Cerebellar nuclear complex (tissue), 1 donor: ENCODE results near the gene HYAL3.
A peak's percentile ranks its signal among the peaks of the same experiment; 100 is the strongest.
"Not testable (repeated sequence)": the region's sequence is repeated elsewhere in the genome, so short reads cannot be mapped to it uniquely, and the experiment has no call there.

ENCODE experiments used
- DNase-seq, 2 experiments: peaks; one replicate each; lab custom pipeline; 2025; lab: John Stamatoyannopoulos, UW

The HYAL3 gene

DNA sequence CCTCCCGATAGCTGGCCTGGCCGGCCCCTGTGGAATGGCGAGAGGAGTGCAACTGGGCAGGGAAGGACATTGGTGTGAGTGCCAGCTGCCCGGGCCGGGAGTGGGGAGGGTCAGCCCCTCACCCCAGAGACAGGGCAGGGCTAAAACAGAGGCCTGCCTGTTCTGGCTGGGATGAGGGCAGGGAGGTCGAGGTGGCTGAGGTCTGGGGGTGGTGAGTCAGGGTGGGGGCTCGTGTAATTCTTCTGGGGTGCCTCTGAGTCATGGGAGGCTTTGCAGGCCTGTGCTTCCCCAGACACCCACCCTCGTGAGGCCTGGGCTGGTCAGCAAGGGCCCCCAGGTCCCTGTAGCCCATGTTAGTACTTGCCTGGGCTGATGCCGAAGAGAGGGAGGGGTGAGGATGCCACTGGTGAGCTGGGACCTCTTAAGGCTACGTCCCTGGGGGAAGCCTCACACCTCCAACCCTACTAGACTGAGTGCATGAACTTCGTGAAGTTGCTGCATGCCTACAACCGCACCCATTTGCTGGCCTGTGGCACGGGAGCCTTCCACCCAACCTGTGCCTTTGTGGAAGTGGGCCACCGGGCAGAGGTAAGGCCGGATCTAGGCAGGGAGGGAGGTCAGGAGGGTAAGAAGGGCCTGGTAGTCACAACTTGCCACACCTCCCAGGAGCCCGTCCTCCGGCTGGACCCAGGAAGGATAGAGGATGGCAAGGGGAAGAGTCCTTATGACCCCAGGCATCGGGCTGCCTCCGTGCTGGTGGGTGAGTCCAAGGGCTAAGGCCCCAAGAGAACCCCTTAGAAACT lies 28.6 kb downstream of the HYAL3 start:
- no peak for DNase-seq

DNA sequence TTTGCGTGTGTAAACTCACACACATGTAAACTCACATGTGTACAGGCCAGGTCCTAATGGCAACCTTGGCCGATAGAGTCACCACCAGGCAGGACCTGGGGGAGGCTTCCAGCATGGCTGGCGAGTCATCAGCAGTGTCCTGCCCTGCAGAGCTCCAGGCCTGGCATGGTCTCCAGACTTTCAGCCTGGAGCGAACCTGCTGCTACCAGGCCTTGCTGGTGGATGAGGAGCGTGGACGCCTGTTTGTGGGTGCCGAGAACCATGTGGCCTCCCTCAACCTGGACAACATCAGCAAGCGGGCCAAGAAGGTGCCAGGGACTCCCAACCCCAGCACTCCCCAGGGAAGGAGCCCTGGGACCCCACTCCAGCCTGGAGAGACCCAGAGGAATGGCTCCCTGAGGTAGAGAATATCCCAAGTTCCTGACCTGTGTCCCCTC lies 29.2 kb downstream of the HYAL3 start:
- no peak for DNase-seq

DNA sequence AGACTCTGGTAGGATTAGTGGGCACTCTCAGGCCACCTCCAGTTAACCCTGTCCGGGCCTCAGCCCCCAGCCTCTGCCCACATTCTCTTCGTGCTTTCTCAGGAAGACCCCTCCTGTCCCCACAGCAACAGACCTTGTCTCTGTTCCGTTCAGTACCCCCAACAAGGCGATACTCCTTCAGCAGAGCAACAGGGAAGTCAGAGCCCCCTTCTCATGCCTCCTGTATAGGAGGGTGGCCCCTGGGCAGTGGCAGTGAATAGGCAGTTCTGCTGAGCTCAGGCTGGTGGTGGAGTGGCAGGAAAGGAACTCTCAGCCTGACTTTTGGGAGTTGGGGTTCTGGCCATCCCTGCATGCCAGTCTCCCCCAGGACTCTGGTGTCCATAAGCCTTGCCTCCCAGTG lies 29.7 kb downstream of the HYAL3 start:
- DNase-seq = no peak

DNA sequence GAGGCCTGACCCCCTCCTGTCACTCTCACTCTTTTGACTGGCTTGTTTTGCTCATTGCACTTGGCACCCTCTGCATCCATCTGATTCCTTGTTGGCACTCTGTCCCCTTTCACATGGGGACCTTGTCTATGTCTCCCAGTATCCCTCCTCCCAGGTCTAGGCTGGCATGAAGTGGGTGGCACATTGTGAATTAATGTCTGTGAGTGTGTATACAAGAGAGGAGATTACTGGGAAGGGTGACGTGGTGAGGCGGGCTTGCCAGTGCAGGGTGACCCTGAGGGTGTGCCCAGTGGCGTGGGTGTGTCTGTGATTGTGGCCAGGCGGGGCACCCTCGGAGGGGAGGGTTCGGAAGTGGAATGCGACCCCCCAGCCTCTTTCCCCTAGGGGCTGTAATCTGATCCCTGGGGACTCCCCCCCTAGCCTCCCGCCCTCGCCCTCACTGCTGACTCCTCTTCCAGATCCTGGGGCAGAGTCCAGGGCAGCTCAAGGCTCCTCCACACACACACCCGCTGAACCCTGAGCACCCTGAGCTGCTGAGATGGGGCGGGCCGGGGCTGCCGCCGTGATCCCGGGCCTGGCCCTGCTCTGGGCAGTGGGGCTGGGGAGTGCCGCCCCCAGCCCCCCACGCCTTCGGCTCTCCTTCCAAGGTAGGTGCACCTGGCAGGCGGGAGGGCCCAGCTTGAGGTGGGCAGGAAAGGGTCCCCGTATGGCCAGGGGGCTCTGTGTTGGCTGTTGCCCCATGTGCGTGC lies 30.3 kb downstream of the HYAL3 start, which contains the start of gene SEMA3B:
Gene SEMA3B, plus strand, starts transcription at position 445 of the 749 bp plus-strand sequence. Its CDS starts 94 bp downstream, at position 539.
- no peak for DNase-seq

- no peak for DNase-seq
Observed at GRCh38 chr3:50268276-50268675, 30.9 kb downstream of the HYAL3 start.

DNA sequence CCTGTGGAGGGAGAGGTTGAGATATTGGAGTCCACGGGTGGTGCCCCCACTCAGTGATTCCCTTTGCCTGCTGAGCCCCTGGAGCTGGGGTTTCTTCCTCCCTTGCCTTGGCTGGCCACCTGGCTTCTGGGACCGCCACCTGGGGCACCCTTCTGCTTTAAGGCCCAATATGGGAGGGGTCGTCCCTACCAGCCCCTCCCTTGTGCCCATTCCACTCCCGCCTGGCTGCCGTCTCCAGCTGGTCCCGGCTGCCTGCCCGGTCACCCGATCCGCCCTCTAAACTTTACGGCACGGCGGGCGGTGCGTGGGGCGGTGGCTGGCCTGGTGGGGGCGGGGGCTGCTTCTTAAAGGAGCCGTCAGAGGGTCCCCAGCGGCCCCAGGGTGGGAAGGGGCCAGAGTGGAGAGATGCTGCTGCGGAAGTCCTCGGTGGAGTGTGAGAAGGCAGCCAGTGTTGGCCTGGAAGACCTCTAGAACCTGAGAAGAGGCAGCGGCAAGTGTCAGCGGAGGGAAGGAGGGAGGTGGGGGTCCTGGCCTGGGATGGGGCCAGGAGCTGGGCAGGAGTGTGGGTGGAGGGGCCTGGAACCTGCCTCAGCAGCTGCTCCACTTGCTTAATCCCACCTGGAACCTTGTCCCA lies 31.8 kb downstream of the HYAL3 start:
- DNase-seq = no peak

- DNase-seq = no peak
Observed at GRCh38 chr3:50266836-50267235, 32.4 kb downstream of the HYAL3 start.

DNA sequence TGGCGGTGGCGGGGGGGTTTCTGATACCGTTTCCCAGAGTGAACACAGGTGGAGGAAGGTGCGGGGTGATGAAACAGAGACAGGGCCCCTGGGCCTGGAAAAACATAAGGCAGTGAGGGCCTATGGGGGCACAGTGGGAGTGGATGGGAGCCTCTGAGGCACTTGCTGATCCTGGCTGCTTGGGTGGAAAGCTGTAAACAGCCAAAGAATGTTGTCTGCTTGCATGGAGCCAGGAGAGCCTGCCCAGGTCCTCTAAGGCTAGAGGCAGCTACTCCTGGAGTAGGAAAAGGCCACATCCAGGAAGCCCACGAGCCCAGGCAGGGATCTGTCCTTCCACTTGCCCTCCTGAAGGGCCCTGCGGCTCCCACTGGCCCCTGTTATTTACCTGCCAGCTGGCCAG lies 33.2 kb downstream of the HYAL3 start:
- DNase-seq = no peak

- no peak for DNase-seq
Observed at GRCh38 chr3:50265571-50265970, 33.6 kb downstream of the HYAL3 start.

- DNase-seq = no peak
Observed at GRCh38 chr3:50264964-50265485, 34.2 kb downstream of the HYAL3 start.

GRCh38 chr3:50264383-50264963 lies 34.7 kb downstream of the HYAL3 start:
- no peak for DNase-seq

- no peak for DNase-seq
Observed at GRCh38 chr3:50263478-50264382, 35.5 kb downstream of the HYAL3 start.

GRCh38 chr3:50262778-50263177 lies 36.4 kb downstream of the HYAL3 start:
- no peak for DNase-seq

DNA sequence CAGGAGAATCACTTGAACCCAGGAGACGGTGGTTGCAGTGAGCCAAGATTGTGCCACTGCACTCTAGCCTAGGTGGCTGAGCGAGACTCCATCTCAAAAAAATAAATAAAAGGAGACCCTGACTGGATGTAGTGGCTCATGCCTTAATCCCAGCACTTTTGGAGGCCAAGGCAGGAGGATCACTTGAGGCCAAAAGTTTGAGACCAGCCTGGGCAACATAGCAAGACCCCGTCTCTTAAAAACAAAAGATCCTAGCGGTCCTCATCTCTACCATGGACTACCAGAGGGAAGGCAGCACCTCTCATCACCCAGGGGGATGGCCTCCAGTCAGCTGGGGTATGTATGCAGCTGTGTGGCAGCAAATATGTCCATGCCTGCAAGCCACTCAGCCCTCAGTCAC lies 37.0 kb downstream of the HYAL3 start:
- DNase-seq = not testable (repeated sequence)

GRCh38 chr3:50261505-50261904 lies 37.7 kb downstream of the HYAL3 start:
- no peak for DNase-seq

DNA sequence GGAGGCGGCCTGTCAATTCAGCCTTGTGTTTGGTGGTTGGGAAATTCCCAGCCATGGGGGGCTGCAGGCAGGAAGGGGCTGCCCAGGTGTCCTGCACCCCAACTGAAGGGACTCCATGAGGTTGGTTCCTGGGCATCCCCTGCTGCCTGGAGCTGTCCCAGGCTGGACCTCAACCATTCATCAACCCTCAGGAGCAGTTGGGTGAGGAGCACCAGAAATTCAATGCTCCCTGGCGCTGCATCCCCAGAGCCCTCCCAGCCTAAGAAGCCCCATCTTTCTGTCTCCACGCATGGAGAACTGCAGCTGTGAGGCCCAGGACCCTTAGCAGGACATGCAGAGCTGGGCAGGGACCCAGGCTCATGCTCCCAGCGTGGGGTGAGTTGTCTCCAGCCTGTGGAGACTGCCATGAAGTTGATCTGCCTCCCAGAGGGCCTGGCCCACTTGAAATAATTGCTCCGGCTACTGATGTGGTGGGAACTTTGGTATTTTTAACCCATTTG lies 38.2 kb downstream of the HYAL3 start:
- DNase-seq = no peak

GRCh38 chr3:50260027-50260941 lies 38.9 kb downstream of the HYAL3 start:
- peak; percentile 9 to 62 for DNase-seq

- DNase-seq = no peak
Observed at GRCh38 chr3:50259432-50260026, 39.7 kb downstream of the HYAL3 start.

GRCh38 chr3:50258979-50259378 lies 40.2 kb downstream of the HYAL3 start:
- no peak for DNase-seq
